Omental fat pad (tissue), 4 donors: ENCODE measurements around the gene CCDC148. TPM values are rescaled to one million over a fixed set of nuclear protein-coding genes. Genes with fewer than 3 reads are reported as not detected.

Experiments
- ATAC-seq: fragments of 150-250 bp; one replicate; pipeline ENCODE4 v1.9.1; 2016; ENCODE audit warnings: mild to moderate bottlenecking, moderate library complexity; ENCODE audit not compliant: low FRiP score
- DNase-seq: peaks from one replicate; pipeline ENCODE4 v3.0.0-alpha.2; 2019; ENCODE audit warnings: low spot score
- total RNA-seq, 4 donors: library from RNA; depleted of rRNA; stranded (reverse); fragments of >200 nt; gene quantifications; one replicate each; pipeline ENCODE4 v1.1.0, GENCODE V29; 2016
- TF ChIP-seq, protein P1 (sequence below), 3 donors: fragments of 450-650 bp; IDR thresholded peaks; one replicate each; pipeline ENCODE4 v1.5.1; 2016 to 2017; ENCODE audit warnings: antibody characterized with exemption in 3 of 3, mild to moderate bottlenecking in 3 of 3, moderate library complexity in 2 of 3

CCDC148 gene
- total RNA-seq, 4 donors from 2014 or later = 0.48 TPM; not detected in 3

DNA sequence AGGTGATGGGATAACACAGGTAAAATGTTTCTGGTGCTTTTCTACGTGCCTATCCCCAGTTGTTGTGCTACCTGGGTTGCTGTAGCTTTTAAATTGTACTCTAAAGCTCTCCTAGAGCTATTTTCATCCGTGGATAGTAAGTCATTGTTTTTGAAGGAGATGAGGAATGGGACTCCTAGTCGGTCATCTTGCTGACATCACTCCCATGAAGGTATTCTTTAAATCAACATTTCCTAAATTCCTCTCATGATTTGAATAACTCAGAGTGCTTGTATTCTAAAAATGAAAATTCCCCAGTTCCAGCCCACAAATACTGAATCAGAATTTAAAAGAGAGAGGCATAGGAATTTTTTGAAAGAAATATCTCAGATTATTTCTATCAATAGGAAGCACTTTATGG is 44.3 kb downstream of the CCDC148 start:
- TF ChIP-seq, protein P1, sequence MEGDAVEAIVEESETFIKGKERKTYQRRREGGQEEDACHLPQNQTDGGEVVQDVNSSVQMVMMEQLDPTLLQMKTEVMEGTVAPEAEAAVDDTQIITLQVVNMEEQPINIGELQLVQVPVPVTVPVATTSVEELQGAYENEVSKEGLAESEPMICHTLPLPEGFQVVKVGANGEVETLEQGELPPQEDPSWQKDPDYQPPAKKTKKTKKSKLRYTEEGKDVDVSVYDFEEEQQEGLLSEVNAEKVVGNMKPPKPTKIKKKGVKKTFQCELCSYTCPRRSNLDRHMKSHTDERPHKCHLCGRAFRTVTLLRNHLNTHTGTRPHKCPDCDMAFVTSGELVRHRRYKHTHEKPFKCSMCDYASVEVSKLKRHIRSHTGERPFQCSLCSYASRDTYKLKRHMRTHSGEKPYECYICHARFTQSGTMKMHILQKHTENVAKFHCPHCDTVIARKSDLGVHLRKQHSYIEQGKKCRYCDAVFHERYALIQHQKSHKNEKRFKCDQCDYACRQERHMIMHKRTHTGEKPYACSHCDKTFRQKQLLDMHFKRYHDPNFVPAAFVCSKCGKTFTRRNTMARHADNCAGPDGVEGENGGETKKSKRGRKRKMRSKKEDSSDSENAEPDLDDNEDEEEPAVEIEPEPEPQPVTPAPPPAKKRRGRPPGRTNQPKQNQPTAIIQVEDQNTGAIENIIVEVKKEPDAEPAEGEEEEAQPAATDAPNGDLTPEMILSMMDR (IDR thresholded peaks at IDR 0.05) = no peak
- no peak for ATAC-seq
- DNase-seq = no peak

DNA sequence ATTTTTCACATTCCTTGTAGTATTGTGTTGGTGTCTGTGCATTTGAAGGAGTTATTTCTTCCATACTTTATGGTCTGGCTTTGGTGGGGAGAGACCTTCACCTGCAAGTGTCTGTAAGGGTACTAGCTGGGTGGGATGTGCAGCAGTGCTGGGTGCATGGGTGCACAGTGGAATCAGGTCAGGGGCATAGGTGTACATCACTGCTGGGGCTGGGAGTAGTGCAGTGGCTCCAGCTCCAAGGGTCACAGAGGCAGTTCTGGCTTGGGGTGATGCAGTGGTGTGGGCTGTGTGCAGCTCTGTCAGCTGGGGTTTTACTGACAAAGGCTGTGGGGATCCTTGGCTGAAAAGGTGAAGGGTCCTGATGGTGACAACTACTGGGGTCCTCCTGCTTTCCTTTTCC is 44.8 kb downstream of the CCDC148 start:
- no peak for ATAC-seq
- no peak for DNase-seq
- TF ChIP-seq, protein P1 (IDR thresholded peaks at IDR 0.05) = no peak

DNA sequence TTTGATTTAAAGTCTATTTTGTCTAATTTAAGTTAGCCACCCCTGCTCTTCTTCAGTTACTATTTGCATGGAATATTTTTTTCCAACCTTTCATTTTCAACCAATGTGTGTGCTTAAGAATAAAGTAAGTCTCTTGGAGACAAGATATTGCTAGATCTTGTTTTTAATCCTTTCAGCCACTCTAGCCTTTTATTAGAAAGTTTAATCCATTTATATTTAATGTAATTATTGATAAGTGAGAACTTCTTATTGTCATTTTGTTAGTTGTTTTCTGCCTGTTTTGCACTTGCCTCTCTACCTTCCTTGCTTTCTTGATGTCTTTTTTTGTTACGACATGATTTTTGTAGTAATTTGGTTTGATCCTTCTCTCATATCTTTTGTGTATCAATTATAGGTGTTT is 46.4 kb downstream of the CCDC148 start:
- ATAC-seq (no peak), DNase-seq (no peak)
- TF ChIP-seq, protein P1 (IDR thresholded peaks at IDR 0.05) = no peak

DNA sequence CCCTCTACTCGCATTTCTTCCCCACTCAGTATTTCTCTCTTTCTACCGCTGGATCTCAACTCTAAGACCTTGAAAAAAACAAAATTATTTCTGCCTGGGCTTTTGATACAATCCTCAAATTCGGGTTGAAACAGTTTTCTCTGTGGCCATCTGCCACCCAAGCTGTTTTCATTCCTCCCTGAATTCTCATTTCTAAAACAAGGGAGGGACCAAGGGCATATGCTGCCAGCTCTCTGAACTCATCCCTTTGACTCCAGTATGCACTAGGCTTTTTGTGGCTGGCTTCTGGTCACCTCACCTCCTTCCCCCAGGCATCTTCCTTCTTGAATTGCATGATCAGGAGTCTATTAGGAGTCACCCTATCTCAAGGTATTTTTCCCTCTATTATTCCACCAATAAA is 49.5 kb downstream of the CCDC148 start:
- TF ChIP-seq, protein P1 (IDR thresholded peaks at IDR 0.05) = no peak
- DNase-seq (no peak), ATAC-seq (no peak)

DNA sequence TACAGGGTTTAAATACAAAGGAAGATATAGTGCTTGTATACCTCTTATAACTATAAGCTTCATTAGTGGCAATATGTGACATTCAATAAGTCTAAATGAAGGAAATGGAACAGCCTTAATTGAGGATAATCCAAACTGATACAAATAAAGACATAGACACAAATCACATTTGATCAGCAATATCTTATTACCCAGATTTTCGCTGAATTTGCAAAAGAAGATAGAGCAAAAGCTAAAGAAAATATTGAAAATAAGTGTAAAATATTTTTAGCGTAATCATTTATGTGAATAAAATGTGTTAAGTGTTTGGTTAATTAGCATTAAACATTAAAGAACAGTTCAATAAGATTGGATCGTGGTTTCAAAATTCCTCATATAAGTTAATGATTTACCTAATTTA is 51.2 kb downstream of the CCDC148 start:
- TF ChIP-seq, protein P1 (IDR thresholded peaks at IDR 0.05) = no peak
- DNase-seq = no peak

DNA sequence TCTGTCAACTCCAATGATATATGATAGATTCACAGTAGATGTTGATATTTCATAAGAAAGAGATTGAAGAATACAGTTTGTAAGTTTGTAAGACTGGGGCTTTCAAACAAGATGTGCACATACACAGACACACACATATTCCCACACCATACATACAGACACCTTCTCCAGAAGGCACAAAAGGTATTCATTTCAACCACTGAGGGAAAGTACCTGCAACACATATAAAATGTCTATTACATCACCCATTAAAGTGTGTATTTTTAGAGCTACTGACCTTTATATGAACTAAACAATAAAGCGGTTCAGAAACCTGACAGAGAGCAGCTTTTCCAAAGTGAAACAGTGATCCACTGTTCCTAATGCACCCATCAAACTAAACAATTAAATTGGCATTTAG is 53.3 kb downstream of the CCDC148 start:
- DNase-seq (no peak), ATAC-seq (no peak)
- TF ChIP-seq, protein P1 (IDR thresholded peaks at IDR 0.05) = no peak

More for the DNA sequence above, 51.2 kb downstream of the CCDC148 start:
- ATAC-seq = no peak

DNA sequence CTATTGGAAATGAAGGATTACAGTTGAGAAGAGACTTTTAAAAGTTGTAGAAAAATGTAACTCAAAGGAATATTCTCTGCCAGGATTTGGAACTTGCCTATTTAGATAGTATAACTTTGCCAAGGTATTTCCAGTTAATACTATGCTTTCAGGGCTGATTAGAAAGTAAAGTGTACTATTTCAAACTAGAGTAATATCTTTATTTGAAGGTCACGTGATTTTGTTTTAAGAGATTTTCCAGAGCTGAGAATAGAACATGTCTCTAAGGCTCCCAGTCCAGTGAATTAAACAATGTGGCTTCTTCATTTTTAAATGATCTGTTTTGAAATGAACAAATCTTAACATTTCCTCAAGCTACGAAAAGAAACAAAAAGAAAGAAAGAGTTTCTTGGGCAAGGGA is 53.9 kb downstream of the CCDC148 start:
- ATAC-seq (no peak), DNase-seq (no peak)
- TF ChIP-seq, protein P1 (IDR thresholded peaks at IDR 0.05) = no peak
